GM13977 (cell line): Measurements from ENCODE around the gene SERPINB5.

Experiments used
- DNase-seq: peaks from one replicate; pipeline ENCODE4 v3.0.0; 2012; ENCODE audit warnings: low spot score
- CTCF ChIP-seq: IDR thresholded peaks from 2 replicates; pipeline ENCODE4 v1.5.1; 2012; ENCODE audit warnings: mild to moderate bottlenecking, control low read depth; ENCODE audit not compliant: insufficient read depth; ENCODE audit errors: extremely low read depth, missing control alignments
- in situ Hi-C: fragments of 300-500 bp; cut with MboI; formaldehyde crosslinking; loops from one replicate; pipeline ENCODE4 v1.12.0; 2022; ENCODE audit warnings: low sequenced_read_pairs, low pct_unique_long_range_greater_than_20kb, mixed read lengths, inconsistent platforms; ENCODE audit not compliant: unreplicated experiment

The SERPINB5 gene

DNA sequence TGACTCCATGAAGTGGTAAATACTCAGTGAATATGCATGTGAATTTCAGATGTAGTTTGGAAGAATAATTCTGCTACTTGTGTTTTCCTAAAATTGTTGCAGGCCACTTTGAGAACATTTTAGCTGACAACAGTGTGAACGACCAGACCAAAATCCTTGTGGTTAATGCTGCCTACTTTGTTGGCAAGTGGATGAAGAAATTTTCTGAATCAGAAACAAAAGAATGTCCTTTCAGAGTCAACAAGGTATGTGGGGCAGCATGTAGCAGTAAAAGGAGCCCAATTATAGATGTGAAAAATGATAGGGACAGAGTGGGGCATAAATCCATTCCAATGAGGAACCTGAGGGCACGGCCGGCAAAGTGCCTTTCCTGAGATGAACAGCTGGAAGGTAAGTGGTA, 16.1 kb downstream of the SERPINB5 start:
- in situ Hi-C loops = no loop called here
- no peak for DNase-seq
- no peak for TF ChIP-seq CTCF

DNA sequence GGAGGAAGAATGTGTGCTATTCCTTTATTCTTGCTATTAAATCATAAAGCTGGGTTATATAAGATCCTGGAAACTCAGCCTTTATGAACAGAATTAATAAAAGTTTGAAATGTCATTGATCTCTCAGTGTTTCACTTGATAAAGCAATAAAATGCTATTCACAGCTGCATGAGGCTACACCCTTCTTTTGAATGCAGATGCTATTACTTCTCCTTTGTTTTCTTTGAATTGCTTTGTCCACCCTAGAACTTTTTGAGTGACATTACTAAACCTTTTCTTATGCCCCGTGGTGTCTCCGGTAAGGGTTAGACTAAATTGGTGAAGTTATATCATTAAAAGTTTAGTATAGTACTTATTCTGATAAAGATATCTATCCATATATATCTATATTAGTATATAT, 18.9 kb downstream of the SERPINB5 start:
- DNase-seq = no peak
- no peak for TF ChIP-seq CTCF
- in situ Hi-C loops = no loop called here

DNA sequence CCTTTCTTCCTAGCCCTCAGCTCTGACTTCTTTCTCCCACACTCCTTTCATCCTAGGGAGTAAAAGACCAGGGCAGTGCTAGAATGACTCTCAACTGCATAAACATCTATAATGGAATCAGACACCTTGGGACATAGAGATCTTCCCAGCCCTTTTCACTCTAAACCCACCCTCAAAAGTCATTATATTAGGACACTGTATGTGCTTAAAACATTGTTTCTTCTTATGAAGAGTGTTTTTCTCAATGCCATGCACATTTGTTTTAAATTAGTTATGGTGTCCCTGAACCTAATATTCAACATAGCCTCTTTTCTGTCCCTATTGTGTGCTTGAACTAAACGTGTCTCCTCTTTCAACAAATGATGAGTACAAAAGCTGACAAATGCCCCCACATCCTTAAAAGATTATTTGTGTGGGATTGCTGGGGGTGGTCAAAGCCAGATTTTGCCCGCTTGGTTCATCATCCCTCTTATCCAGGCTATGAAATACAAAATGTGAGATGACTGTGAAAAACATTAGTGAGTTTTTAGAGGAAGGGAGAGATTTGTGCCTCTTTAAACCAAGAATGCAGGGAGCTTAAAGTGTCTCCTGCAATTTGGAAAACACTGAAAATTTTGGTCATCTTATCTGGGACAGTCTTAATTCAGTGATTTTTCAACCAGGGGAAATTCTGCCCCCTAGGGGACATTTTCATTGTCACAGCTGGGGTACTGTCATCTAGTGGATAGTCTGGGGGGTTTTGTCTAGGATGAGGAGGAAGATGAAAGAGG, 29.0 kb downstream of the SERPINB5 start:
- in situ Hi-C loops = no loop called here
- peak; percentile 49 for DNase-seq
- peak; percentile 70 for TF ChIP-seq CTCF

DNA sequence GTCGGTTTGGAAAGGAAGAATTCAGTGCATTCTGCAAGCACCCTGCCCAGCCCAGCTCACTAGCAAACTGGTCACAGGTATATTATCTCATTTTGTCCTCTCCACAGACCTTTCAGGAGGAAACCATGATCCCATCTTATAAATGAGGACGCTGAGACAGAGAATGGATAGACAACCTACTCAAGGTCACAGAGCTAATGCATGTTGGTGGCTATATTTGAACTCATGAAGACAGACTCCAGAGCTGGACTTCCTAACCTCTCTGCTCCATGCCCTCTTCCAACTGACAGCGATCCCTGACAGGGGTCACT, 29.5 kb downstream of the SERPINB5 start:
- in situ Hi-C loops = no loop called here
- no peak for DNase-seq
- no peak for TF ChIP-seq CTCF

- TF ChIP-seq CTCF = no peak
- in situ Hi-C loops = no loop called here
- no peak for DNase-seq
These were observed 31.8 kb downstream of the SERPINB5 start for GRCh38 chr18:63508596-63508995.

DNA sequence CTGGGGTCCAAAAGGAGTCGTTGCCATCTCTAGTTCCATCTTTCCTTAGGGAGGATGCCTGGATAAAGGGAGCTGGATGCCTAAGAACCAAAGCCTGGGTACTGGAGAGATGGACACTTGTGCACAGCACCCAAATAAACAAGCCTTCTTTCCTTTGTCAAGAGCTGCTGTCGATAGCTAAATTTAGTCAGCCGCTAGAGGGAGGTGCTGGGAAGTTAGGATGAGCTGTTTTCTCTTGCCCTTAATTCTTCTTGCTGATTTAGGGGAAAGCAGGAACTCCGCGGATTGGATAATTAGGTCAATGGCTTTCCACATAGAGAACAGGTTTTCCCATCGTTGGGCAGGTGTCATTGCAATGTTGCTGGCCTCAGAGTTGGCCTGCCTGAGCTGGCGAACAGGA, 34.5 kb downstream of the SERPINB5 start:
- peak; percentile 49 for TF ChIP-seq CTCF
- no peak for DNase-seq
- in situ Hi-C loops = loop anchor here (10.0 kb wide), 1 partner anchor 334 kb away; no protein-coding TSS in a partner anchor

DNA sequence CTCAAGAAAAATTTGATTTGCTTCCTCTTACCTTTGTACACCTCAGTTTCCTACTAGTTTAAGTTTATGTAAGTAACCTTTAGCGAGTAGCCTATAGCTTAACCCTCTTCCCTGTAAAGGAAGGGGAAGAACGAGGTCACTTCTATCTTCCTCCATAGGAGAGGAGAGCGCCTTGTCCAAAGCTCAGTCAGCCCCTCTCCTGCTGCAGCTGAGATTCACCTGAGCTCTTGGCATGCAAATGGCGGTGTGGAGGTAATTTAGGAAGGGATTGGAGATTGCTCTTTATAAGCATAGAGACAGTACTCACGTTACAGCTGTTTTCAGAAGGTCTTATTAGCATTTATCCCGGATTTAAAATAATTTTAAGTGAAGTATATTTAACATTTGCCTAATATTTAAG, 37.6 kb downstream of the SERPINB5 start:
- no peak for DNase-seq
- in situ Hi-C loops = loop anchor here (10.0 kb wide), 1 partner anchor 330 kb away; no protein-coding TSS in a partner anchor
- no peak for TF ChIP-seq CTCF
